Mesendoderm (in vitro differentiated cells): ENCODE data around the gene LRRC45.

Experiments used
- DNase-seq: peaks from one replicate; pipeline ENCODE4 v3.0.0; 2013
- H2AK5ac ChIP-seq: 2 replicates; pipeline ENCODE4 v1.6.1; 2013; ENCODE audit warnings: low read length, inconsistent platforms
- H2BK120ac ChIP-seq: 2 replicates; pipeline ENCODE4 v1.6.1; 2013; ENCODE audit warnings: low read depth, mild to moderate bottlenecking, low read length, moderate library complexity, mixed read lengths
- H2BK15ac ChIP-seq: replicated peaks from 2 replicates; pipeline ENCODE4 v1.6.1; 2013; ENCODE audit warnings: low read depth, mild to moderate bottlenecking, moderate library complexity
- H2BK5ac ChIP-seq: 2 replicates; pipeline ENCODE4 v1.6.1; 2013; ENCODE audit warnings: low read length, inconsistent platforms
- H3K18ac ChIP-seq: 2 replicates; pipeline ENCODE4 v1.6.1; 2013; ENCODE audit warnings: mild to moderate bottlenecking, low read length, mixed read lengths
- H3K23ac ChIP-seq: one replicate; pipeline ENCODE4 v1.6.1; 2013; ENCODE audit warnings: low read length
- H3K27ac ChIP-seq: 2 replicates; pipeline ENCODE4 v1.5.1; 2013; ENCODE audit warnings: low read depth, mild to moderate bottlenecking, inconsistent platforms, low read length, moderate library complexity
- H3K27me3 ChIP-seq: 2 replicates; pipeline ENCODE4 v1.6.1; 2013; ENCODE audit warnings: low read length, control low read depth, mild to moderate bottlenecking, inconsistent platforms; ENCODE audit not compliant: insufficient read depth, poor library complexity
- H3K36me3 ChIP-seq: 2 replicates; pipeline ENCODE4 v1.6.1; 2013; ENCODE audit warnings: low read length, inconsistent platforms; ENCODE audit not compliant: control insufficient read depth, insufficient read depth
- H3K4ac ChIP-seq: one replicate; pipeline ENCODE4 v1.6.1; 2013; ENCODE audit warnings: low read depth, mild to moderate bottlenecking, low read length, moderate library complexity
- H3K4me1 ChIP-seq: 2 replicates; pipeline ENCODE4 v1.6.1; 2013; ENCODE audit warnings: low read depth, low read length, inconsistent platforms; ENCODE audit not compliant: control insufficient read depth
- H3K4me2 ChIP-seq: 2 replicates; pipeline ENCODE4 v1.6.1; 2013; ENCODE audit warnings: low read length
- H3K4me3 ChIP-seq: 2 replicates; pipeline ENCODE4 v1.5.1; 2013; ENCODE audit warnings: mild to moderate bottlenecking, low read length
- H3K56ac ChIP-seq: one replicate; pipeline ENCODE4 v1.6.1; 2013; ENCODE audit warnings: low read length
- H3K79me1 ChIP-seq: 2 replicates; pipeline ENCODE4 v1.6.1; 2013; ENCODE audit warnings: low read length, inconsistent platforms
- H3K79me2 ChIP-seq: 2 replicates; pipeline ENCODE4 v1.6.1; 2013; ENCODE audit warnings: mild to moderate bottlenecking, low read length; ENCODE audit not compliant: control insufficient read depth, insufficient read depth
- H3K9ac ChIP-seq: 2 replicates; pipeline ENCODE4 v1.6.1; 2013; ENCODE audit warnings: low read length, inconsistent platforms
- H4K5ac ChIP-seq: one replicate; pipeline ENCODE4 v1.6.1; 2013; ENCODE audit warnings: low read length
- H4K8ac ChIP-seq: one replicate; pipeline ENCODE4 v1.6.1; 2013; ENCODE audit warnings: low read depth, mild to moderate bottlenecking, control low read depth, low read length, moderate library complexity
- WGBS: extraction: QIAGEN DNeasy Blood & Tissue Kit; methylation state at CpG from one replicate; pipeline ENCODE4 v1.1.7; 2013; ENCODE audit warnings: low lambda C conversion rate, missing lambda C conversion rate; ENCODE audit not compliant: insufficient coverage; ENCODE audit errors: extremely low coverage; 5-methylcytosine and 5-hydroxymethylcytosine counted together

The LRRC45 gene

DNA sequence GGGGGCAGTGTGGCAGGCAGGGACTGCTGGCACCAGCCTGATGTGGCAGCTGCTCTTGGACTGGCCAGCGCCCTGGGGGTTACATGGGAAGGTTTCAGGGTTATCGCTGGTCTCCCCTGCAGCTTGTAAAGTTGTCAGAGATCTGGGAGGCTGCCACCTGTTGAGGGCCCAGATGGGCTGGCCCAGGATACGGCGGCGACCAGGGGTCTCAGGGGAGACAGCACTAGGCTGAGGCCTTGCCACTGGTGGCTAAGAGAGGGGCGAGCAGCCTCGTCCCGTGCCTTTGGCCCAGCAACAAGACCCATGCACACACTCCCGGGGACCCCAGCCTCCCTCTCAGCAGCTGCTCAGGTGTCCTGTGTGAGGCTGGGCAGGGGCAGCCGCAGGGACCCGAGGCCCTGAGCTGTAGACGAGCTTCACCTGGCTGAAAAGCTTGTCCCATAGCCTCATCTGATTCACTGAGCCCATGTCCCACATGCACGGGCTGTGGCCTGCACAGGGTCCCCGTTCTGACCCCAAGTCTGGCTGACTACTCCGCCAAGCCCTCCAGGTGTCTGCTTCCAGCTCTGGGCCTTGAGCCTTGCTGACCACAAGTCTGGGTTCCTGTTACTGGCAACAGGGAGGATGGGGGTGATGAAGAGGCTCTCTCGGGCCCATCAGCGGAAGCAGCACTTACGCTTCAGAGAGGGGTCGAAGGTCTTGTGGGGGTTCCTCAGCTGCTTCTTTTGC, 36.3 kb downstream of the LRRC45 start:
- Histone ChIP-seq H3K9ac (no peak overlapping the region), H3K79me2 (no peaks in the 10 kb centered on the region), H2BK15ac (no peak overlapping the region), H3K4me1 (no peaks in the 10 kb centered on the region), H3K18ac (no peak overlapping the region), H3K27me3 (no peaks in the 10 kb centered on the region), H4K5ac (no peak overlapping the region), H3K4me3 (no peak overlapping the region), H3K4ac (no peak overlapping the region), H2BK5ac (no peak overlapping the region), H3K4me2 (no peak overlapping the region), H3K36me3 (peaks cover 9% of the 10 kb centered on the region), H3K56ac (no peak overlapping the region), H2AK5ac (no peak overlapping the region), H3K79me1 (no peaks in the 10 kb centered on the region), H3K23ac (no peak overlapping the region), H2BK120ac (no peak overlapping the region), H3K27ac (no peak overlapping the region), H4K8ac (no peak overlapping the region)
- no peak for DNase-seq
- WGBS: no CpG with 5 or more reads among the region's 19 CpGs

- no peaks in the 10 kb centered on the region for H3K27me3 ChIP-seq
- H2BK15ac ChIP-seq: no peak overlapping the region
- H3K4me3 ChIP-seq: no peak overlapping the region
- H3K18ac ChIP-seq: no peak overlapping the region
- H3K4me2 ChIP-seq: no peak overlapping the region
- H3K9ac ChIP-seq: no peak overlapping the region
- H2BK5ac ChIP-seq: no peak overlapping the region
- no peak overlapping the region for H2BK120ac ChIP-seq
- H3K79me1 ChIP-seq: peaks cover 2% of the 10 kb centered on the region
- peaks cover 8% of the 10 kb centered on the region for H3K36me3 ChIP-seq
- H4K5ac ChIP-seq: no peak overlapping the region
- H2AK5ac ChIP-seq: no peak overlapping the region
- no peak overlapping the region for H3K27ac ChIP-seq
- no peaks in the 10 kb centered on the region for H3K79me2 ChIP-seq
- no peak overlapping the region for H3K23ac ChIP-seq
- no peak overlapping the region for H3K56ac ChIP-seq
- H3K4me1 ChIP-seq: no peaks in the 10 kb centered on the region
- no peak overlapping the region for H4K8ac ChIP-seq
- WGBS: no CpG with 5 or more reads among the region's 16 CpGs
- no peak overlapping the region for H3K4ac ChIP-seq
- no peak for DNase-seq
These were observed 36.9 kb downstream of the LRRC45 start for GRCh38 chr17:82060001-82060380.

DNA sequence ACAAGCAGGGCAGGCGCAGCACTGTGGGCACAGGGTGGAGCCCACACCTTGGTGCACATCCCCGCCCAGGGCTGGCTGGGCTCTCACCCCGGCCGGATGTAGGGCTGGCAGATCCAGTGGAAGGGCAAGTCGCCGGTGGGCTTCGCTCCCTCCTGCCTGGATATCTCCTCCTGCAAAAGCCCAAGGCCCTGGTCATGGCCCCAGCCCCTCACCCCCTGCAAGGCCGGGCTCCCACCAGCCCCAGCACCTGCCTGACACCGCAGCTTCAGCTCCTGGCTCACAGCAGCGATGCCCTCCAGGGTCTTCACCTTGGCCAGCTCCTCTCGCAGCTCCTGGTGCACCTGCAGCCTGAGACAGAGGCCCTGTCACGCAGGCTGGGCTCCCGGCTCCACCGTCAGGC, 37.5 kb downstream of the LRRC45 start:
- Histone ChIP-seq H4K5ac (no peak overlapping the region), H2BK5ac (no peak overlapping the region), H3K18ac (no peak overlapping the region), H3K27me3 (no peaks in the 10 kb centered on the region), H3K79me1 (peaks cover 2% of the 10 kb centered on the region), H3K27ac (no peak overlapping the region), H2AK5ac (no peak overlapping the region), H3K4me1 (no peaks in the 10 kb centered on the region), H3K56ac (no peak overlapping the region), H3K79me2 (no peaks in the 10 kb centered on the region), H3K4ac (no peak overlapping the region), H2BK15ac (no peak overlapping the region), H3K4me3 (no peak overlapping the region), H3K4me2 (no peak overlapping the region), H2BK120ac (no peak overlapping the region), H3K23ac (no peak overlapping the region), H3K36me3 (peaks cover 5% of the 10 kb centered on the region), H3K9ac (no peak overlapping the region), H4K8ac (no peak overlapping the region)
- WGBS: no CpG with 5 or more reads among the region's 14 CpGs
- DNase-seq: no peak

DNA sequence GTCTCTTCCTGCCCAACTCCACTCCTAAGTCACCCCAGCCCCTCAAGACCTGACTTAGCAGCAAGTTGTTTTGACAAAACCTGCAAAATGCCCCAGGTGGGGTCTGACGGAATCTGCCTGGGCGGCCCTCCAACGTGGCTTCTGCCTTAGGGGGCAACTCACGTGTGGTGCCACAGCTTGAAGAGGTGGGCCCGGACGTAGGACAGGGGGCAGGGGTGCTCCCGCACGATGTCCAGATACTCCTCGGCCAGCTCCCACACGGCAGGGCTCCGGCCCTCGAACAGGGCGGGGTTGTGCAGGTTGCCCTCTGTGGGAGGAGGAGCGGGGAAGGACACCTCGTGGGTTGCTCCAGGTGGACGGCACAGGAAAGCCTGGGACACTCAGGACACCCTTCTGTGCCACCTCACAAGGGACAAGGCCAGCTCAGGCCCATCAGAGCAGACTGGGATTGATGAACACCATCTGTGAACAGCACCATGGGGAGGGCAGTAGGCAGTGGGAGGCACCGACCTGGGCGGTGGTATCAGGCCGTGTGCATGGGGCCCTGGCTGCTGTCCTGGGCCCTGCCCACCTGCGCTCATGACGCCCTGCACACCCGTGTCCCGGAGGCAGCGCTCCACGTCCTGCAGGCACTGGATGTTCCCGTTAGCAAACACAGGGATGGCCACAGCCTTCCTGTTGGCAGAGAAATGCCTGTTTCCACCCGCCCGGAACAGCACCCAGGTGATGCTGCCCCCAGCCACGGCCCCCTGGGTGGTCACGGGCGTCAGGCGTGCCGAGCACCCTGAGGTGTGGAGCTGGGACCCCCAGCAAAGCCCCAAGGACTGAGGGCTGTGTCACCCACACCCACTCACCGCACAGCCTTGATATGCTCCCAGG, 38.2 kb downstream of the LRRC45 start:
- Histone ChIP-seq H2AK5ac (no peak overlapping the region), H2BK120ac (no peak overlapping the region), H3K9ac (no peak overlapping the region), H3K79me2 (no peaks in the 10 kb centered on the region), H3K23ac (no peak overlapping the region), H3K4me1 (no peaks in the 10 kb centered on the region), H3K79me1 (peaks cover 2% of the 10 kb centered on the region), H3K27ac (no peak overlapping the region), H3K36me3 (peaks cover 4% of the 10 kb centered on the region), H4K5ac (no peak overlapping the region), H3K27me3 (no peaks in the 10 kb centered on the region), H2BK15ac (no peak overlapping the region), H3K4ac (no peak overlapping the region), H4K8ac (no peak overlapping the region), H3K4me2 (no peak overlapping the region), H3K56ac (no peak overlapping the region), H3K4me3 (no peak overlapping the region), H2BK5ac (no peak overlapping the region), H3K18ac (no peak overlapping the region)
- DNase-seq: no peak
- no CpG with 5 or more reads among the region's 34 CpGs for WGBS

GRCh38 chr17:82062076-82062983, 39.2 kb downstream of the LRRC45 start:
- Histone ChIP-seq H3K4ac (no peak overlapping the region), H3K36me3 (peaks cover 4% of the 10 kb centered on the region)
- WGBS: no CpG with 5 or more reads among the region's 24 CpGs

More at GRCh38 chr17:82062076-82062983, 39.2 kb downstream of the LRRC45 start:
- Histone ChIP-seq H3K18ac (no peak overlapping the region), H3K79me2 (no peaks in the 10 kb centered on the region), H3K79me1 (peaks cover 2% of the 10 kb centered on the region), H3K9ac (no peak overlapping the region), H2AK5ac (no peak overlapping the region), H3K4me2 (no peak overlapping the region), H4K5ac (no peak overlapping the region), H3K4me3 (no peak overlapping the region), H3K27me3 (no peaks in the 10 kb centered on the region), H4K8ac (no peak overlapping the region), H3K4me1 (no peaks in the 10 kb centered on the region), H2BK120ac (no peak overlapping the region), H3K27ac (no peak overlapping the region), H3K56ac (no peak overlapping the region), H2BK5ac (no peak overlapping the region), H3K23ac (no peak overlapping the region), H2BK15ac (no peak overlapping the region)
- no peak for DNase-seq
